Measurements from ENCODE around the gene KRT86. TPM values are rescaled to one million over a fixed set of nuclear protein-coding genes. Genes with fewer than 3 reads are reported as not detected.

Gene KRT86
- total and polyA plus RNA-seq, 2 experiments from 2014 or later = 0.35 TPM; not detected in 1

DNA sequence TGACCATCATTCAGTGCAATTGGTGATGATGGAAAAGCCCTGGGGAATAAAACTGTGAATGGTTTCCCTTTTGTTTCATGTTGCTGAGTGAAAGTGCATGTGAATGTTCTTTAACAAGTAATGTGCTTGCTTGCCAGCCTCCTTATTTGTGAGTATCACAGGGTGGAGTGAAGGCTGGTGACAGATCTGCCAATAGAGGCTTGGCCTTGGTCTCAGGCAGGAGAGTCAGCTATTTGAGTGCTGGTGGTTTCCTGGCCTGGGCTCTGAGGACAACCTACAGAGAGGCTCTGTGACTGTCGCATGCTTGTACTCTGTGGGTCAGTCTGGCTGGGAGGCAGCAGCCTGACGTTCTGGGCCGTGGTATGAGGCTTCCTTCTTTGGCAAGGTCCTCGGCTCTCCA is 72.1 kb downstream of the KRT86 start:
- Histone ChIP-seq H3K4me1 (ENCODE audit: low read depth) (no peaks in the 10 kb centered on the region), H3K4me3 (no peak overlapping the region)
- no peak for DNase-seq (ENCODE audit: low read depth in 1 of 2, low spot score in 1 of 2)

DNA sequence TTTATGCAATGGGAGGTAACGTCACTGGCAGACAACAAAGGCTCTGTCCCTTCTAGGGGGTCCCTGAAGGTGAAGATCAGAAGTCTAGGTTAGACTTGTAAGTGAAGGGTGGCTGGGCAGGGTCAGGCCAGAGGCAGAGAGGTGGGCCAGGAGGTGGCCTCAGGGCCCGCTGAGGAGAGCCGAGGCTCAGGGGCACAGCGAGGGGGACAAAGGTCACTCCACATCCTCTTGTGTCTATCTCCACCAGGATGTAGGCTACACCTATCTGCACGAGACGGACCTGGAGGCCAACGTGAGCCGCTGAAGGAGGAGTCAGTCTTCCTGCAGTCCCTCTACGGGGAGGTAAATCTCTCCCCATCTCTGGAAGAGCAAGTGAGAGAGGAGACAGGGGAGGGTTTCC is 72.6 kb downstream of the KRT86 start:
- no peaks in the 10 kb centered on the region for H3K9me3 ChIP-seq (ENCODE audit: low read depth)
- H3K27me3 ChIP-seq = peaks cover 25% of the 10 kb centered on the region
- no peaks in the 10 kb centered on the region for H3K4me1 ChIP-seq (ENCODE audit: low read depth)
- no peak overlapping the region for H3K4me3 ChIP-seq
- DNase-seq (ENCODE audit: low read depth in 1 of 2, low spot score in 1 of 2) = no peak
- H3K27ac ChIP-seq = no peak overlapping the region
- no peaks in the 10 kb centered on the region for H3K36me3 ChIP-seq
- no peak for TF ChIP-seq CTCF (IDR thresholded peaks at IDR 0.05; ENCODE audit: low read depth, low read length)

More for the DNA sequence above, 72.1 kb downstream of the KRT86 start:
- Histone ChIP-seq H3K27me3 (peaks cover 25% of the 10 kb centered on the region), H3K9me3 (ENCODE audit: low read depth) (no peaks in the 10 kb centered on the region), H3K27ac (no peak overlapping the region), H3K36me3 (no peaks in the 10 kb centered on the region)
- TF ChIP-seq CTCF (IDR thresholded peaks at IDR 0.05; ENCODE audit: low read depth, low read length) = no peak

DNA sequence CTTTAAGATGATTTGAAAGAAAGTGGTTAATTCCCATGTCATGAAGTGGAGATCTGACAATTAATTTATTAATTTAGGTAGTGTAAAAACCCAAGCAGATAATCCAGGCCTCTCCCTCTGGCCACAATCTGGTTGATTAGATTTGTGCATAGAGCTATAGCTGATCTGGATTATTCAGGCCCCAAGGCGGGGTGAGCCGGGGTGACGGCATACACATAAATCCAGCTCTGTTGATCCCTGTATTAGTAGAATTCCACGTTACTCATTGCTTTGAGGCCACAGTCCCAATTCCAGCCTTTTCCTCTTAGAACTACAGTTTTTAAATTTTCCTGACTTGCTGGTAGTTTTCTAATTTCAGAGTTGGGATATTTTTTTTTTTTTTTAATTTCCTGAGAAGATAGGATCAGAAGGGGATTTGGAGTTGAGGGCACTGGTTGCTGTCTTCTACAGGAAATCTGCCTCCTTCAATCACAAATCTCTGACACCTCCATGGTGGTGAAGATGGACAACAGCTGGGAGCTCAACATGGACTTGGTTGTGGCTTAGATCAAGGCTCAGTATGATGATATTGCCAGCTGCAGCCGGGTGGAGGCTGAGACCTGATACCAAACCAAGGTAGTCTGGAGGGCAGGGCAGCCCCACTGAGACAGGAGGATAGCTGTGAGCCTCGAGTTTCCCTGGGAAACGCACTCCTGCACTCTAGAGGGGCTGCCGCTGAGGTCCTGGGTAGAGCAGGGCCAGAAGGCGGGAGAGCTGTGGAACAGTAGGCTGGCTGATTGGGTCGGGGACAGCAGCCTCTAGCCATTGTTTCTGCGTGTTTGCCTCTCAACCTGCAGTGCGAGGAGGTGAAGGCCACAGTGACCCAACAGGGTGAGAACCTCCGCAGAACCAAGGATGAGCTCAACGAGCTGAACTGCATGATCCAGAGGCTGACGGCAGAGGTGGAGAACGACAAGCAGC is 73.4 kb downstream of the KRT86 start:
- TF ChIP-seq CTCF (IDR thresholded peaks at IDR 0.05; ENCODE audit: low read depth, low read length) = no peak
- no peaks in the 10 kb centered on the region for H3K36me3 ChIP-seq
- no peak overlapping the region for H3K4me3 ChIP-seq
- no peak for DNase-seq (ENCODE audit: low read depth in 1 of 2, low spot score in 1 of 2)
- peaks cover 27% of the 10 kb centered on the region for H3K27me3 ChIP-seq
- no peaks in the 10 kb centered on the region for H3K4me1 ChIP-seq (ENCODE audit: low read depth)
- H3K9me3 ChIP-seq (ENCODE audit: low read depth) = no peaks in the 10 kb centered on the region
- no peak overlapping the region for H3K27ac ChIP-seq

GRCh38 chr12:52349196-52349595 is 74.8 kb downstream of the KRT86 start:
- no peak overlapping the region for H3K4me3 ChIP-seq
- H3K4me1 ChIP-seq (ENCODE audit: low read depth) = no peaks in the 10 kb centered on the region
- peak in 1 of 2 donors; percentile 53 for DNase-seq (ENCODE audit: low read depth in 1 of 2, low spot score in 1 of 2)
- TF ChIP-seq CTCF (IDR thresholded peaks at IDR 0.05; ENCODE audit: low read depth, low read length) = no peak
- H3K27ac ChIP-seq = no peak overlapping the region
- H3K36me3 ChIP-seq = no peaks in the 10 kb centered on the region
- no peaks in the 10 kb centered on the region for H3K9me3 ChIP-seq (ENCODE audit: low read depth)
- peaks cover 41% of the 10 kb centered on the region for H3K27me3 ChIP-seq

DNA sequence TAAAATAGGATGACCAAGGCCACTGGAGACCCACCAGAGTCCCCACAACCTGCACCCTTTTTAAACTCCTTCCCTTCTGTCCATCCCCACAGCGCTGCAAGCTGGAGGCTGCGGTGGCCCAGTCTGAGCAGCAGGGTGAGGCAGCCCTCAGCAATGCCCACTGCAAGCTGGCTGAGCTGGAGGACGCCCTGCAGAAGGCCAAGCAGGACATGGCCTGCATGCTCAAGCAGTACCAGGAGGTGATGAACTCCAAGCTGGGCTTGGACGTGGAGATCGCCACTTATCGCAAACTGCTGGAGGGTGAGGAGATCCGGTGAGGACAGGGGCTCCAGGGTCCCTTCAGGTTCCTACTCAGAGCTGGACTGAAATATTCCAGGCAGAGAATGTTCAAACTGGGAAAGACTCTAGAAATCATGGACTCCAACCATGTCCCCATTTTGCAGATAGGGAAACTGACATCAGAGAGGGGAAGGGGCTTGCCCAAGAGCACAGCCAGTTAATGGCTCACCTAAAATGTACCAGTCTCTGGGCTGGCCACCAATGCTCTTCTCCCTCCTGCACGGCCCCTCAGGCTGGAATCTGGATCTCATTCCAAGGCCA is 75.7 kb downstream of the KRT86 start:
- DNase-seq (ENCODE audit: low read depth in 1 of 2, low spot score in 1 of 2) = no peak
- no peak for TF ChIP-seq CTCF (IDR thresholded peaks at IDR 0.05; ENCODE audit: low read depth, low read length)
- Histone ChIP-seq H3K4me3 (no peak overlapping the region), H3K27me3 (peaks cover 47% of the 10 kb centered on the region), H3K27ac (no peak overlapping the region), H3K4me1 (ENCODE audit: low read depth) (no peaks in the 10 kb centered on the region), H3K9me3 (ENCODE audit: low read depth) (no peaks in the 10 kb centered on the region), H3K36me3 (no peaks in the 10 kb centered on the region)

All from cardiac muscle cell (in vitro differentiated cells and primary cell).